T-helper 1 cell treated with Interleukin-12 subunit alpha and Interleukin-12 subunit beta and Interleukin-4 antibody, amounts not matched to agents 30 μg/mL and 1 μg/mL, for 36 hours (primary cell): ENCODE data around the gene TUBB4B.

Source experiments
- H3K27ac Mint-ChIP-seq: one replicate; pipeline ENCODE4 v1.8.0; 2021; ENCODE audit warnings: mild to moderate bottlenecking, mixed read lengths
- H3K27me3 Mint-ChIP-seq: one replicate; pipeline ENCODE4 v1.8.0; 2021; ENCODE audit warnings: low read depth, mixed read lengths
- H3K36me3 Mint-ChIP-seq: one replicate; pipeline ENCODE4 v1.8.0; 2021; ENCODE audit warnings: low read depth, mixed read lengths
- H3K4me1 Mint-ChIP-seq: one replicate; pipeline ENCODE4 v1.8.0; 2021; ENCODE audit warnings: low read depth, mixed read lengths
- H3K4me3 Mint-ChIP-seq: one replicate; pipeline ENCODE4 v1.8.0; 2021; ENCODE audit warnings: mild to moderate bottlenecking, moderate library complexity, mixed read lengths
- H3K9me3 Mint-ChIP-seq: one replicate; pipeline ENCODE4 v1.8.0; 2021; ENCODE audit warnings: mixed read lengths

Gene TUBB4B

GRCh38 chr9:137244486-137245449 is 3.7 kb downstream of the TUBB4B start:
- no peaks in the 10 kb centered on the region for H3K27me3 Mint-ChIP-seq
- no peak overlapping the region for H3K4me3 Mint-ChIP-seq
- H3K4me1 Mint-ChIP-seq = peaks cover 20% of the 10 kb centered on the region
- H3K9me3 Mint-ChIP-seq = no peaks in the 10 kb centered on the region
- H3K36me3 Mint-ChIP-seq = peaks cover 24% of the 10 kb centered on the region
- peak overlapping the region; percentile 52 for H3K27ac Mint-ChIP-seq

- Mint-ChIP-seq H3K4me1 (peaks cover 20% of the 10 kb centered on the region), H3K4me3 (no peak overlapping the region), H3K9me3 (no peaks in the 10 kb centered on the region), H3K27ac (no peak overlapping the region), H3K27me3 (no peaks in the 10 kb centered on the region), H3K36me3 (peaks cover 24% of the 10 kb centered on the region)
These were observed 4.6 kb downstream of the TUBB4B start for GRCh38 chr9:137245450-137246421.

- Mint-ChIP-seq H3K4me3 (no peak overlapping the region), H3K4me1 (peaks cover 19% of the 10 kb centered on the region), H3K27ac (no peak overlapping the region), H3K9me3 (no peaks in the 10 kb centered on the region), H3K27me3 (no peaks in the 10 kb centered on the region), H3K36me3 (peaks cover 18% of the 10 kb centered on the region)
These were observed 6.2 kb downstream of the TUBB4B start for GRCh38 chr9:137247135-137247915.

DNA sequence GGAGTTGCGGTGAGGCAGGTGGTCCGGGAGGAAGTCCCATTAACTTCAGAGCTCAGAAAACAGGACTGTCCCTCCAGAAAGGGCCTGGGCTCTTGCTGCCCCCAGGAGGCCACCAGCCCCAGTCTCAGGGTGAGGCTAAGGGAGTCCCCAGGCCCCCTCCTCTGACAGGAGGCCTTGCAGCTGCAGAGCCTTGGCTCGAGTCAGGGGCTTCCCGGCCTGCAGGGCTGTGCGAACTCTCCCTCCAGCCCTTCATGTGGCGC is 6.8 kb downstream of the TUBB4B start:
- Mint-ChIP-seq H3K4me3 (no peak overlapping the region), H3K27ac (no peak overlapping the region), H3K4me1 (peaks cover 13% of the 10 kb centered on the region), H3K9me3 (no peaks in the 10 kb centered on the region), H3K27me3 (no peaks in the 10 kb centered on the region), H3K36me3 (peaks cover 12% of the 10 kb centered on the region)

- Mint-ChIP-seq H3K9me3 (no peaks in the 10 kb centered on the region), H3K4me1 (peaks cover 5% of the 10 kb centered on the region), H3K27ac (no peak overlapping the region), H3K4me3 (no peak overlapping the region), H3K27me3 (no peaks in the 10 kb centered on the region), H3K36me3 (no peaks in the 10 kb centered on the region)
These were observed 9.5 kb downstream of the TUBB4B start for GRCh38 chr9:137250329-137251193.

- Mint-ChIP-seq H3K4me3 (no peak within 1 kb of the TSS), H3K27ac (no peak within 1 kb of the TSS), H3K36me3 (no peaks in the 10 kb centered on the region), H3K9me3 (no peaks in the 10 kb centered on the region), H3K27me3 (no peaks in the 10 kb centered on the region), H3K4me1 (peaks cover 5% of the 10 kb centered on the region)
These were observed 10.0 kb downstream of the TUBB4B start, which contains the start of gene STPG3 for GRCh38 chr9:137251194-137251461. TSS of gene STPG3 (plus strand) at chr9:137251286. CDS start at chr9:137251287, 1 bp downstream.

- H3K27ac Mint-ChIP-seq = no peak overlapping the region
- H3K36me3 Mint-ChIP-seq = no peaks in the 10 kb centered on the region
- no peak overlapping the region for H3K4me3 Mint-ChIP-seq
- H3K9me3 Mint-ChIP-seq = no peaks in the 10 kb centered on the region
- no peaks in the 10 kb centered on the region for H3K27me3 Mint-ChIP-seq
- peaks cover 9% of the 10 kb centered on the region for H3K4me1 Mint-ChIP-seq
These were observed 10.6 kb downstream of the TUBB4B start for GRCh38 chr9:137251490-137252268.

DNA sequence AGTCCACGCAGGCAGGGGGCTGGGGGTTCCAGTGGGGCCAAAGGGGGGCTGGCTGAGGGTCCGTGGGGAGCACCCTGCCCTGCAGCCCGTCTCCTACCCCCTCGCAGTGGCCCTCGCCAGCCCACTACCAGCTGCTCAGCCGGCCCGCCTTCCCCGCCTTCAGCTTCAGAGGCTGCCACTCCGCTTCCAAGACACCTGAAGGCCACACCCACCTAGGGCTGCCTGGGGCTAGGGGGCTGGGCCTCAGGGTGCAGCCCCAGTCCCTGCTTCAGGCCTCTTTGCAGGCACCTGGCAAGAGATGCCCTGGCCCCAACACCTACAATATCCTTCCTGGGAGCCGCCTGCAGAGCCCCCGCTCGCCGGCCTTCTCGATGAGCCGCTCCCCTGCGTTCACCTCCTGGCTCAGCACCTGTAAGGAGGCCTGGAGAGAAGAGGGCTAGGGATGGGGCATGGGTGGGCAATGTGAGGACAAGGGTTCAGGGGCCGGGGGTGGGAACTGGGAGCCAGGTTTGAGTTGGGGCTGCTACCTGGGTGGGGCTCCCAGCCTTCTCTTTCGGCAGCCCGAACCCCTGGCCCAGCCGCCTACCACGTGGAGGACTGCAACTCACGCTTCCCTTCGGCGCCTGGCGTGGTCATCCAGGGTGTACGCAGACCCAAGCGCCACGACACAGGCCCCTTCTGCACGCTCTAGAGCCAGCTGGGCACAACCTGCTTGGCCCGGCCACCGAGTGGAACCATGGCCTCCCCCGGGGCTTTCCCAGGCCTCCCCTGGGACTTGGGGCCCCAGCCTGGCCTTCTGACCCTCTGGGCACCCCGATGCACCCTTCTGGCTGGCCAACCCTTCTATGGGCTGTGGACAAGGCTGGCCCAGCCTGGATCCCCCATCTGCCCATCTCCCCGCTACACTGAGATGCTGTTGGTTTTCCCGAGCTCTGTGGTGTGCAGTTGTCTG is 11.7 kb downstream of the TUBB4B start:
- H3K36me3 Mint-ChIP-seq = no peaks in the 10 kb centered on the region
- H3K27me3 Mint-ChIP-seq = no peaks in the 10 kb centered on the region
- H3K9me3 Mint-ChIP-seq = no peaks in the 10 kb centered on the region
- H3K27ac Mint-ChIP-seq = no peak overlapping the region
- H3K4me1 Mint-ChIP-seq = peaks cover 10% of the 10 kb centered on the region
- no peak overlapping the region for H3K4me3 Mint-ChIP-seq

GRCh38 chr9:137253717-137254623 is 12.9 kb downstream of the TUBB4B start:
- peak overlapping the region; percentile 89 for H3K4me3 Mint-ChIP-seq
- no peaks in the 10 kb centered on the region for H3K36me3 Mint-ChIP-seq
- H3K27me3 Mint-ChIP-seq = no peaks in the 10 kb centered on the region
- no peaks in the 10 kb centered on the region for H3K9me3 Mint-ChIP-seq
- H3K27ac Mint-ChIP-seq = peak overlapping the region; percentile 80
- peaks cover 10% of the 10 kb centered on the region for H3K4me1 Mint-ChIP-seq

DNA sequence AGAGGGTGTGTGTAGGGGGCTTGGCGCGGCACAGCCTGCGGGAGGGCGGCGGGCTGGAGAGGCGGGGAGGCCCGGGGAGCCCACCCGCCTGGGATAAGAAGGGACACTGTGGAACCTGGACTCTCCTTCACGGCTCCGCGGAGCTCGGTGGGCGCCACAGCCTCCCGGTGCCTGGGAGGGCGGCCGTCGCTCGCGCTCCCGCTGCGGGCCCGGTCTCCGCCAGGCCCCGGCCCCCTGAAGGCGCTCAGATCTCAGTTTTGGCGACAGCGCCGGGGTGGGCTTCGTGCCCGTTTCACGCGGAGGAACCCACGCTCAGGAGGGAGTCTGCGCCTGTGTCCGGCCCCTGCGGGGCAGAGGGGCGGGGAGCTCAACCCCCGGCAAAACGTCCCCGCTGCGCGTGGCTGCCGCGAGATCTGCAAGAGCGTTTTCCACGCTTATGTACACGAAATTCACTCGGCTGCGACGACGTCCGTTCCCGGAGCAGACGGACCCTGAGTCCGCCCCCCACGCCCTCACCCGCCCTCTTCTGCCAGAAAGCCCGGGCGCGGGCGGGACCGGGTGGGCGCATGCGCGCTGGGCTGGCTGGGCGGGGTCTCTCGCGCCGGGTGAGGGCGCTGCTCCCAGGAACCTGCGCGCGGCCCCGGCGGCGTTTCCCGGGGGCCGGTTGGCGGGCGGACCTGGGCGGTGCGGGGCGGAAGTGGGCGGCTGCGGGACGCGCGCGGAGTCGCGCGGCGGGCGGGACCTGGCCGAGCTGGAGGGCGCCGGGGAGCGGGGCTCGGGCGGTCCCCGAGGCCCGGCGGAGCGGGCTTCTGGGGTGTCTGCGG is 13.7 kb downstream of the TUBB4B start, which contains the start of gene NELFB:
NELFB (plus strand) TSS at position 704 of the 824 bp plus-strand sequence.
- Mint-ChIP-seq H3K4me1 (peaks cover 10% of the 10 kb centered on the region), H3K4me3 (peak within 1 kb of the TSS; percentile 89), H3K27ac (peak within 1 kb of the TSS; percentile 83), H3K27me3 (no peaks in the 10 kb centered on the region), H3K36me3 (no peaks in the 10 kb centered on the region), H3K9me3 (no peaks in the 10 kb centered on the region)
